HepG2 (cell line): ENCODE results near the gene UGT1A7. TPM values are rescaled to one million over a fixed set of nuclear protein-coding genes. Genes with fewer than 3 reads are reported as not detected.
A peak's percentile ranks its signal among the peaks of the same experiment; 100 is the strongest.

Experiments used
- ETV5 ChIP-seq: IDR thresholded peaks from 2 replicates; pipeline ENCODE4 v1.6.1; 2018; ENCODE audit warnings: missing biosample characterization, missing genetic modification reagents, inconsistent platforms, borderline replicate concordance
- GATA4 ChIP-seq: sonication (generic); IDR thresholded peaks from 2 replicates; pipeline ENCODE4 v1.6.1; 2016; ENCODE audit warnings: antibody characterized with exemption, low read depth, borderline replicate concordance
- GATAD2A ChIP-seq: IDR thresholded peaks from 2 replicates; pipeline ENCODE4 v1.6.1; 2016
- HNF4A ChIP-seq: sonication (generic); formaldehyde crosslinking; IDR thresholded peaks from 2 replicates; pipeline ENCODE4 v1.4.0; 2020; ENCODE audit warnings: missing genetic modification reagents
- KLF16 ChIP-seq, 2 experiments: sonication (generic) in 1 of 2; formaldehyde crosslinking in 1 of 2; IDR thresholded peaks; 2 replicates each; pipeline versions ENCODE4 v1.6.1 to v1.8.0; 2016 to 2023; ENCODE audit warnings: missing genetic modification reagents in 2 of 2, missing compliant biosample characterization in 1 of 2
- MAF1 ChIP-seq: sonication (generic); formaldehyde crosslinking; IDR thresholded peaks from 2 replicates; pipeline ENCODE4 v1.5.0; 2020; ENCODE audit warnings: missing genetic modification reagents, borderline replicate concordance
- NFIC ChIP-seq: IDR thresholded peaks from 2 replicates; pipeline ENCODE4 v1.6.1; 2012; ENCODE audit warnings: mild to moderate bottlenecking, low read length, inconsistent platforms
- NR2F6 ChIP-seq, 2 experiments: IDR thresholded peaks; 2 replicates each; pipeline ENCODE4 v1.6.1; 2016; ENCODE audit warnings: antibody characterized with exemption in 1 of 2, mild to moderate bottlenecking in 1 of 2
- NRL ChIP-seq: sonication (generic); formaldehyde crosslinking; IDR thresholded peaks from 2 replicates; pipeline ENCODE4 v1.5.0; 2020; ENCODE audit warnings: missing genetic modification reagents, mild to moderate bottlenecking, moderate library complexity, borderline replicate concordance
- PHF5A ChIP-seq: IDR thresholded peaks from one replicate; pipeline ENCODE4 v1.6.1; 2018; ENCODE audit warnings: low read depth, missing genetic modification reagents; ENCODE audit not compliant: unreplicated experiment
- POLR2AphosphoS2 ChIP-seq: IDR thresholded peaks from 2 replicates; pipeline ENCODE4 v1.6.1; 2011; ENCODE audit warnings: low read depth, low read length, improper control_type of control experiment
- SALL1 ChIP-seq: sonication (generic); formaldehyde crosslinking; IDR thresholded peaks from 2 replicates; pipeline ENCODE4 v1.8.0; 2022; ENCODE audit warnings: mild to moderate bottlenecking, missing genetic modification reagents
- SMC3 ChIP-seq: IDR thresholded peaks from 2 replicates; pipeline ENCODE4 v1.6.1; 2011; ENCODE audit warnings: low read length, improper control_type of control experiment
- TBL1XR1 ChIP-seq: fragments of 150-350 bp; IDR thresholded peaks from 2 replicates; pipeline ENCODE4 v1.6.1; 2014; ENCODE audit warnings: borderline replicate concordance, low read length; ENCODE audit not compliant: partially characterized antibody
- TBX3 ChIP-seq: fragments of 450-650 bp; IDR thresholded peaks from 2 replicates; pipeline ENCODE4 v1.6.1; 2017; ENCODE audit warnings: antibody characterized with exemption, mild to moderate bottlenecking, inconsistent platforms, borderline replicate concordance
- ZFP41 ChIP-seq: sonication (generic); formaldehyde crosslinking; IDR thresholded peaks from 2 replicates; pipeline ENCODE4 v1.4.0; 2020; ENCODE audit warnings: mild to moderate bottlenecking, missing genetic modification reagents, borderline replicate concordance
- ZNF136 ChIP-seq: sonication (generic); formaldehyde crosslinking; IDR thresholded peaks from 2 replicates; pipeline ENCODE4 v1.8.1; 2022; ENCODE audit warnings: low read depth, mild to moderate bottlenecking, moderate library complexity, missing genetic modification reagents
- ZNF354B ChIP-seq: sonication (generic); formaldehyde crosslinking; IDR thresholded peaks from 2 replicates; pipeline ENCODE4 v1.8.0; 2022; ENCODE audit warnings: mild to moderate bottlenecking, missing genetic modification reagents
- ZNF441 ChIP-seq: sonication (generic); formaldehyde crosslinking; IDR thresholded peaks from 2 replicates; pipeline ENCODE4 v1.7.0; 2021; ENCODE audit warnings: missing genetic modification reagents, borderline replicate concordance
- ZNF451 ChIP-seq: sonication (generic); formaldehyde crosslinking; IDR thresholded peaks from 2 replicates; pipeline ENCODE4 v1.5.0; 2020; ENCODE audit warnings: mild to moderate bottlenecking, missing genetic modification reagents
- ZNF549 ChIP-seq: sonication (generic); formaldehyde crosslinking; IDR thresholded peaks from 2 replicates; pipeline ENCODE4 v1.5.0; 2020; ENCODE audit warnings: missing genetic modification reagents
- ZNF629 ChIP-seq: sonication (generic); formaldehyde crosslinking; conservative IDR thresholded peaks from 2 replicates; pipeline ENCODE4 v1.5.0; 2020; ENCODE audit warnings: missing genetic modification reagents
- polyA plus RNA-seq, 8 experiments: library from polyadenylated mRNA; depleted of rRNA in 3 of 8; stranded (reverse) in 7 of 8; unstranded in 1 of 8; fragments of >200 nt; fragmentation: Illumina TruSeq in 4 of 8; extraction: Trizol in 4 of 8; gene quantifications; 2 replicates each; pipeline versions ENCODE4 v1.2.1 to v1.2.3, GENCODE V29; 2011 to 2016; ENCODE audit warnings: low read depth in 4 of 8, missing spikeins in 1 of 8, mixed read lengths in 1 of 8; ENCODE audit not compliant: insufficient read depth in 1 of 8
- total RNA-seq, 5 experiments: library from RNA; depleted of rRNA; stranded (reverse); fragments of >200 nt; fragmentation: Illumina TruSeq; extraction: Trizol; gene quantifications; 2 replicates each; pipeline ENCODE4 v1.2.3, GENCODE V29; 2016; ENCODE audit warnings: low read depth in 1 of 5
- TF ChIP-seq, protein P1 (sequence below): sonication (generic); formaldehyde crosslinking; IDR thresholded peaks from 2 replicates; pipeline ENCODE4 v1.8.0; 2023; ENCODE audit warnings: mild to moderate bottlenecking, missing genetic modification reagents
- TF ChIP-seq, protein P2 (sequence below): sonication (generic); formaldehyde crosslinking; IDR thresholded peaks from 2 replicates; pipeline ENCODE4 v1.5.0; 2020; ENCODE audit warnings: missing genetic modification reagents
- TF ChIP-seq, protein P3 (sequence below): sonication (generic); formaldehyde crosslinking; IDR thresholded peaks from 2 replicates; pipeline ENCODE4 v1.5.1; 2020; ENCODE audit warnings: mild to moderate bottlenecking, missing genetic modification reagents, moderate library complexity

The UGT1A7 gene
- total and polyA plus RNA-seq, 2 of the 13 experiments (the other 11 are each of a cell fraction or from before 2014, with no cell fraction given): not detected

DNA sequence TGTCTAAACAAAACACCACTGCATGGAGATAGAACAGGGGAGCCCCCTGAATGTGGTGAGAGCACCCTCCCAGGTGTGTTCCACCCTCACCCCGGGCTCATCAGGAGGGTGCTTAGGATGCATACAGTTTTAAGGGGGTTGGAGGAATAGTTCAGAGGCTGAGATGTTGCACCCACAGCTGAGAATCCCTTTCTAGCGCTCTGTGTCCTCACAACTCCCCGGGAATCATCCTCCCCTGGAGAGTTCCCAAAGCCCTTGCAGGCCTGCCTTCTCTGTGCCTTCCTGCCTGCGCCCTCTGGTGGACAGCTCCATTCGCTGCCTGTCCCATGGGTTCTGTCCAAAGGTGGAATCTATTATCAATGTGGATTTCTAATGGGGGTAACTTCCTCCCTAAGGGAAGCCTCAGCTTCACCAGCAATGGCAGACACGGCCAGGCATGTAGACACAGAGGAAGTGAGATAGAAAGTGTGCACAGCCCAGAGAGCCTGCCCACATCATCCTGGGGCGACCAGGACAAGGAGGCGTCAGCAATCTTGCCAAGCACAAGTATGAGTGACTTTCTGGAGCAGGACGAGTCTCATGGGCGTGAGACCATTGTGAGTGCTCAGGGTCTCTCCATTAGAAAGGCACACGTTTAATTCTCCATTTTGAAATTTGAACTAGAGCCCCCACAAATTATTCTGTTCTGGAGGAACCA, 29.8 kb downstream of the UGT1A7 start (continued):
- TF ChIP-seq NR2F6 (IDR thresholded peaks at IDR 0.05): no peak
- TF ChIP-seq NR2F6 (CRISPR knock-in tag; IDR thresholded peaks at IDR 0.05): no peak
- no peak for TF ChIP-seq TBX3
- TF ChIP-seq PHF5A (CRISPR knock-in tag): no peak
- TF ChIP-seq NRL (CRISPR knock-in tag): no peak
- no peak for TF ChIP-seq TBL1XR1
- no peak for TF ChIP-seq ZNF549
- 0 out of 2 replicates have a peak, but pooled peaks have one; percentile 33 for TF ChIP-seq GATAD2A (CRISPR knock-in tag)
- peak; percentile 88 for TF ChIP-seq SMC3
- TF ChIP-seq ZNF441 (CRISPR knock-in tag): no peak
- TF ChIP-seq ZNF136: no peak
- no peak for TF ChIP-seq NFIC
- peak; percentile 71; the same call in 1 of the 2 replicates for TF ChIP-seq SALL1
- TF ChIP-seq ZNF629 (CRISPR knock-in tag): no peak
- peak; percentile 40; the same call in 1 of the 2 replicates for TF ChIP-seq ETV5
- TF ChIP-seq ZFP41 (CRISPR knock-in tag): no peak
- TF ChIP-seq GATA4: no peak
- TF ChIP-seq ZNF451: no peak
- no peak for TF ChIP-seq MAF1 (CRISPR knock-in tag)
- TF ChIP-seq, protein P1, sequence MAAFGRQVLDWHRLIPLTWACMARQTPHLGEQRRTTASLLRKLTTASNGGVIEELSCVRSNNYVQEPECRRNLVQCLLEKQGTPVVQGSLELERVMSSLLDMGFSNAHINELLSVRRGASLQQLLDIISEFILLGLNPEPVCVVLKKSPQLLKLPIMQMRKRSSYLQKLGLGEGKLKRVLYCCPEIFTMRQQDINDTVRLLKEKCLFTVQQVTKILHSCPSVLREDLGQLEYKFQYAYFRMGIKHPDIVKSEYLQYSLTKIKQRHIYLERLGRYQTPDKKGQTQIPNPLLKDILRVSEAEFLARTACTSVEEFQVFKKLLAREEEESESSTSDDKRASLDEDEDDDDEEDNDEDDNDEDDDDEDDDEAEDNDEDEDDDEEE (CRISPR knock-in tag): no peak
- TF ChIP-seq, protein P2, sequence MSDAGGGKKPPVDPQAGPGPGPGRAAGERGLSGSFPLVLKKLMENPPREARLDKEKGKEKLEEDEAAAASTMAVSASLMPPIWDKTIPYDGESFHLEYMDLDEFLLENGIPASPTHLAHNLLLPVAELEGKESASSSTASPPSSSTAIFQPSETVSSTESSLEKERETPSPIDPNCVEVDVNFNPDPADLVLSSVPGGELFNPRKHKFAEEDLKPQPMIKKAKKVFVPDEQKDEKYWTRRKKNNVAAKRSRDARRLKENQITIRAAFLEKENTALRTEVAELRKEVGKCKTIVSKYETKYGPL (CRISPR knock-in tag): no peak
- TF ChIP-seq POLR2AphosphoS2: no peak
- no peak for TF ChIP-seq ZNF354B (CRISPR knock-in tag)
- TF ChIP-seq HNF4A (CRISPR knock-in tag): peak; percentile 34; the same call in 1 of the 2 replicates
- no peak for TF ChIP-seq KLF16 (CRISPR knock-in tag; IDR thresholded peaks at IDR 0.05)
- TF ChIP-seq, protein P3, sequence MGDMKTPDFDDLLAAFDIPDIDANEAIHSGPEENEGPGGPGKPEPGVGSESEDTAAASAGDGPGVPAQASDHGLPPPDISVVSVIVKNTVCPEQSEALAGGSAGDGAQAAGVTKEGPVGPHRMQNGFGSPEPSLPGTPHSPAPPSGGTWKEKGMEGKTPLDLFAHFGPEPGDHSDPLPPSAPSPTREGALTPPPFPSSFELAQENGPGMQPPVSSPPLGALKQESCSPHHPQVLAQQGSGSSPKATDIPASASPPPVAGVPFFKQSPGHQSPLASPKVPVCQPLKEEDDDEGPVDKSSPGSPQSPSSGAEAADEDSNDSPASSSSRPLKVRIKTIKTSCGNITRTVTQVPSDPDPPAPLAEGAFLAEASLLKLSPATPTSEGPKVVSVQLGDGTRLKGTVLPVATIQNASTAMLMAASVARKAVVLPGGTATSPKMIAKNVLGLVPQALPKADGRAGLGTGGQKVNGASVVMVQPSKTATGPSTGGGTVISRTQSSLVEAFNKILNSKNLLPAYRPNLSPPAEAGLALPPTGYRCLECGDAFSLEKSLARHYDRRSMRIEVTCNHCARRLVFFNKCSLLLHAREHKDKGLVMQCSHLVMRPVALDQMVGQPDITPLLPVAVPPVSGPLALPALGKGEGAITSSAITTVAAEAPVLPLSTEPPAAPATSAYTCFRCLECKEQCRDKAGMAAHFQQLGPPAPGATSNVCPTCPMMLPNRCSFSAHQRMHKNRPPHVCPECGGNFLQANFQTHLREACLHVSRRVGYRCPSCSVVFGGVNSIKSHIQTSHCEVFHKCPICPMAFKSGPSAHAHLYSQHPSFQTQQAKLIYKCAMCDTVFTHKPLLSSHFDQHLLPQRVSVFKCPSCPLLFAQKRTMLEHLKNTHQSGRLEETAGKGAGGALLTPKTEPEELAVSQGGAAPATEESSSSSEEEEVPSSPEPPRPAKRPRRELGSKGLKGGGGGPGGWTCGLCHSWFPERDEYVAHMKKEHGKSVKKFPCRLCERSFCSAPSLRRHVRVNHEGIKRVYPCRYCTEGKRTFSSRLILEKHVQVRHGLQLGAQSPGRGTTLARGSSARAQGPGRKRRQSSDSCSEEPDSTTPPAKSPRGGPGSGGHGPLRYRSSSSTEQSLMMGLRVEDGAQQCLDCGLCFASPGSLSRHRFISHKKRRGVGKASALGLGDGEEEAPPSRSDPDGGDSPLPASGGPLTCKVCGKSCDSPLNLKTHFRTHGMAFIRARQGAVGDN (CRISPR knock-in tag): peak; percentile 17; the same call in 1 of the 2 replicates
